GM21360 (cell line): Measurements from ENCODE around the gene TRIM3.

ENCODE experiments used
- ATAC-seq: cut with Tn5 transposase; IDR thresholded peaks from one replicate; pipeline ENCODE4 v1.9.1; 2021; ENCODE audit warnings: mild to moderate bottlenecking, moderate library complexity; ENCODE audit not compliant: unreplicated experiment

TRIM3 gene

GRCh38 chr11:6442441-6442840 is 31.3 kb downstream of the TRIM3 start:
- no peak for ATAC-seq

- ATAC-seq, result no peak
Observed at GRCh38 chr11:6440906-6441358, 32.8 kb downstream of the TRIM3 start, which contains the start of gene HPX. TSS of gene HPX (minus strand) at chr11:6440987. CDS start at chr11:6440963, 24 bp downstream.

GRCh38 chr11:6438979-6439571 is 34.7 kb downstream of the TRIM3 start:
- ATAC-seq, result no peak

- ATAC-seq, result no peak
Observed at GRCh38 chr11:6437993-6438392, 35.7 kb downstream of the TRIM3 start.

- no peak for ATAC-seq
Observed at GRCh38 chr11:6437423-6437822, 36.3 kb downstream of the TRIM3 start.

GRCh38 chr11:6433998-6434660 is 39.6 kb downstream of the TRIM3 start:
- peak; percentile 41 for ATAC-seq

GRCh38 chr11:6431861-6432260 is 41.9 kb downstream of the TRIM3 start:
- ATAC-seq, result no peak

- ATAC-seq, result no peak
Observed at GRCh38 chr11:6427516-6427915, 46.2 kb downstream of the TRIM3 start.

- no peak for ATAC-seq
Observed at GRCh38 chr11:6420677-6421076, 53.1 kb downstream of the TRIM3 start.

- ATAC-seq, result peak; percentile 69
Observed at GRCh38 chr11:6419009-6419631, 54.6 kb downstream of the TRIM3 start, which contains the start of gene APBB1. TSS of gene APBB1 (minus strand) at chr11:6419094. CDS start at chr11:6411347, 7,747 bp downstream.

- ATAC-seq, result no peak
Observed at GRCh38 chr11:6418557-6419008, 55.2 kb downstream of the TRIM3 start.

- no peak for ATAC-seq
Observed at GRCh38 chr11:6417907-6418556, 55.7 kb downstream of the TRIM3 start.

GRCh38 chr11:6415797-6416196 is 57.9 kb downstream of the TRIM3 start:
- no peak for ATAC-seq

- ATAC-seq, result no peak
Observed at GRCh38 chr11:6414874-6415328, 58.8 kb downstream of the TRIM3 start.

- no peak for ATAC-seq
Observed at GRCh38 chr11:6413791-6414201, 59.9 kb downstream of the TRIM3 start.

- no peak for ATAC-seq
Observed at GRCh38 chr11:6411594-6412031, 62.1 kb downstream of the TRIM3 start.

GRCh38 chr11:6410695-6411430 is 62.9 kb downstream of the TRIM3 start:
- no peak for ATAC-seq

- no peak for ATAC-seq
Observed at GRCh38 chr11:6406370-6406769, 67.4 kb downstream of the TRIM3 start.

- ATAC-seq, result no peak
Observed at GRCh38 chr11:6405846-6406245, 67.9 kb downstream of the TRIM3 start.

- no peak for ATAC-seq
Observed at GRCh38 chr11:6405052-6405667, 68.6 kb downstream of the TRIM3 start.
